Measurements from ENCODE around the gene MLYCD.

Gene MLYCD

GRCh38 chr16:83852774-83853173 is 46.1 kb upstream of the MLYCD start:
- H2BK12ac ChIP-seq (ENCODE audit: low read length in 2 of 2) = no peak overlapping the region
- no peak overlapping the region for H3K4ac ChIP-seq (ENCODE audit: low read depth in 1 of 2, low read length in 2 of 2)
- H2AK5ac ChIP-seq (ENCODE audit: low read length, severe bottlenecking) = no peak overlapping the region
- H4K91ac ChIP-seq (ENCODE audit: low read length) = no peak overlapping the region
- WGBS = 80% methylated on average over 8 of the region's 11 CpGs
- H2BK5ac ChIP-seq (ENCODE audit: low read depth, low read length, poor library complexity, severe bottlenecking) = no peak overlapping the region
- H3K23ac ChIP-seq (ENCODE audit: low read length in 2 of 2) = no peak overlapping the region
- H3K4me3 ChIP-seq (ENCODE audit: insufficient read depth in 1 of 2, low read depth in 1 of 2, low read length in 2 of 2) = no peak overlapping the region
- H3K79me1 ChIP-seq (replicated peaks; ENCODE audit: low read length, poor library complexity, severe bottlenecking) = no peaks in the 10 kb centered on the region
- H2BK120ac ChIP-seq (ENCODE audit: low read depth, low read length) = no peak overlapping the region
- H3K36me3 ChIP-seq (ENCODE audit: control insufficient read depth in 1 of 2, insufficient read depth in 2 of 2, low read depth in 1 of 2, low read length in 2 of 2) = no peaks in the 10 kb centered on the region
- H3K9me3 ChIP-seq (ENCODE audit: control insufficient read depth, low read length) = no peaks in the 10 kb centered on the region
- H4K8ac ChIP-seq (ENCODE audit: low read length) = no peak overlapping the region
- no peak overlapping the region for H3K9ac ChIP-seq (ENCODE audit: low read length)
- DNase-seq = no peak
- H3K27ac ChIP-seq (ENCODE audit: low read length, poor library complexity, severe bottlenecking) = no peak overlapping the region
- no peak overlapping the region for H2BK15ac ChIP-seq (ENCODE audit: low read depth, poor library complexity, severe bottlenecking)
- peaks cover 7 to 8% of the 10 kb centered on the region in 2 experiments for H3K27me3 ChIP-seq (ENCODE audit: control insufficient read depth in 1 of 2, insufficient read depth in 1 of 2, low read length in 2 of 2)
- no peaks in the 10 kb centered on the region for H3K4me1 ChIP-seq (ENCODE audit: control insufficient read depth, insufficient read depth, low read depth, low read length)
- H3K4me2 ChIP-seq (ENCODE audit: low read length, poor library complexity, severe bottlenecking) = no peak overlapping the region
- no peak overlapping the region for H3K14ac ChIP-seq (ENCODE audit: low read length in 2 of 2)
- H3K18ac ChIP-seq (ENCODE audit: low read depth in 1 of 2, low read length in 2 of 2) = no peak overlapping the region
- no peak overlapping the region for H2AFZ ChIP-seq (ENCODE audit: low read depth, low read length)

GRCh38 chr16:83853834-83854233 is 45.1 kb upstream of the MLYCD start:
- Histone ChIP-seq H2BK12ac (ENCODE audit: low read length in 2 of 2) (no peak overlapping the region), H3K27ac (ENCODE audit: low read length, poor library complexity, severe bottlenecking) (no peak overlapping the region), H3K18ac (ENCODE audit: low read depth in 1 of 2, low read length in 2 of 2) (no peak overlapping the region), H3K4me1 (ENCODE audit: control insufficient read depth, insufficient read depth, low read depth, low read length) (no peaks in the 10 kb centered on the region), H2BK5ac (ENCODE audit: low read depth, low read length, poor library complexity, severe bottlenecking) (no peak overlapping the region), H3K23ac (ENCODE audit: low read length in 2 of 2) (no peak overlapping the region), H2AFZ (ENCODE audit: low read depth, low read length) (no peak overlapping the region), H2BK15ac (ENCODE audit: low read depth, poor library complexity, severe bottlenecking) (no peak overlapping the region), H2BK120ac (ENCODE audit: low read depth, low read length) (no peak overlapping the region), H3K27me3 (ENCODE audit: control insufficient read depth in 1 of 2, insufficient read depth in 1 of 2, low read length in 2 of 2) (peaks cover 7 to 16% of the 10 kb centered on the region in 2 experiments), H3K36me3 (ENCODE audit: control insufficient read depth in 1 of 2, insufficient read depth in 2 of 2, low read depth in 1 of 2, low read length in 2 of 2) (no peaks in the 10 kb centered on the region), H3K4ac (ENCODE audit: low read depth in 1 of 2, low read length in 2 of 2) (no peak overlapping the region), H3K79me1 (replicated peaks; ENCODE audit: low read length, poor library complexity, severe bottlenecking) (no peaks in the 10 kb centered on the region), H4K8ac (ENCODE audit: low read length) (no peak overlapping the region), H3K9ac (ENCODE audit: low read length) (no peak overlapping the region), H3K9me3 (ENCODE audit: control insufficient read depth, low read length) (no peaks in the 10 kb centered on the region), H3K14ac (ENCODE audit: low read length in 2 of 2) (no peak overlapping the region), H4K91ac (ENCODE audit: low read length) (no peak overlapping the region), H3K4me2 (ENCODE audit: low read length, poor library complexity, severe bottlenecking) (no peak overlapping the region), H3K4me3 (ENCODE audit: insufficient read depth in 1 of 2, low read depth in 1 of 2, low read length in 2 of 2) (no peak overlapping the region), H2AK5ac (ENCODE audit: low read length, severe bottlenecking) (no peak overlapping the region)
- 95% methylated on average over 8 of the region's 8 CpGs for WGBS
- DNase-seq = no peak

- Histone ChIP-seq H3K4me3 (ENCODE audit: insufficient read depth in 1 of 2, low read depth in 1 of 2, low read length in 2 of 2) (no peak overlapping the region), H2BK120ac (ENCODE audit: low read depth, low read length) (no peak overlapping the region), H4K91ac (ENCODE audit: low read length) (no peak overlapping the region), H2AK5ac (ENCODE audit: low read length, severe bottlenecking) (no peak overlapping the region), H4K8ac (ENCODE audit: low read length) (no peak overlapping the region), H3K9ac (ENCODE audit: low read length) (no peak overlapping the region), H3K4me2 (ENCODE audit: low read length, poor library complexity, severe bottlenecking) (no peak overlapping the region), H3K79me1 (replicated peaks; ENCODE audit: low read length, poor library complexity, severe bottlenecking) (no peaks in the 10 kb centered on the region), H3K18ac (ENCODE audit: low read depth in 1 of 2, low read length in 2 of 2) (no peak overlapping the region), H2BK15ac (ENCODE audit: low read depth, poor library complexity, severe bottlenecking) (no peak overlapping the region), H3K27ac (ENCODE audit: low read length, poor library complexity, severe bottlenecking) (no peak overlapping the region), H3K9me3 (ENCODE audit: control insufficient read depth, low read length) (no peaks in the 10 kb centered on the region), H3K14ac (ENCODE audit: low read length in 2 of 2) (no peak overlapping the region), H3K4ac (ENCODE audit: low read depth in 1 of 2, low read length in 2 of 2) (no peak overlapping the region), H2AFZ (ENCODE audit: low read depth, low read length) (no peak overlapping the region), H3K27me3 (ENCODE audit: control insufficient read depth in 1 of 2, insufficient read depth in 1 of 2, low read length in 2 of 2) (peaks cover 7 to 16% of the 10 kb centered on the region in 2 experiments), H2BK12ac (ENCODE audit: low read length in 2 of 2) (no peak overlapping the region), H3K23ac (ENCODE audit: low read length in 2 of 2) (no peak overlapping the region), H3K4me1 (ENCODE audit: control insufficient read depth, insufficient read depth, low read depth, low read length) (no peaks in the 10 kb centered on the region), H3K36me3 (ENCODE audit: control insufficient read depth in 1 of 2, insufficient read depth in 2 of 2, low read depth in 1 of 2, low read length in 2 of 2) (no peaks in the 10 kb centered on the region), H2BK5ac (ENCODE audit: low read depth, low read length, poor library complexity, severe bottlenecking) (no peak overlapping the region)
- WGBS = 88% methylated on average over 8 of the region's 9 CpGs
- no peak for DNase-seq
Measured at GRCh38 chr16:83854420-83854819, 44.5 kb upstream of the MLYCD start.

- Histone ChIP-seq H3K79me1 (replicated peaks; ENCODE audit: low read length, poor library complexity, severe bottlenecking) (no peaks in the 10 kb centered on the region), H2BK12ac (ENCODE audit: low read length in 2 of 2) (no peak overlapping the region), H2BK15ac (ENCODE audit: low read depth, poor library complexity, severe bottlenecking) (no peak overlapping the region), H3K4me2 (ENCODE audit: low read length, poor library complexity, severe bottlenecking) (no peak overlapping the region), H2AFZ (ENCODE audit: low read depth, low read length) (no peak overlapping the region), H2BK5ac (ENCODE audit: low read depth, low read length, poor library complexity, severe bottlenecking) (no peak overlapping the region), H3K27me3 (ENCODE audit: control insufficient read depth in 1 of 2, insufficient read depth in 1 of 2, low read length in 2 of 2) (peaks cover 13 to 16% of the 10 kb centered on the region in 2 experiments), H3K9ac (ENCODE audit: low read length) (no peak overlapping the region), H3K18ac (ENCODE audit: low read depth in 1 of 2, low read length in 2 of 2) (no peak overlapping the region), H2BK120ac (ENCODE audit: low read depth, low read length) (no peak overlapping the region), H3K14ac (ENCODE audit: low read length in 2 of 2) (no peak overlapping the region), H3K4me3 (ENCODE audit: insufficient read depth in 1 of 2, low read depth in 1 of 2, low read length in 2 of 2) (no peak overlapping the region), H4K91ac (ENCODE audit: low read length) (no peak overlapping the region), H3K9me3 (ENCODE audit: control insufficient read depth, low read length) (no peaks in the 10 kb centered on the region), H3K4me1 (ENCODE audit: control insufficient read depth, insufficient read depth, low read depth, low read length) (no peaks in the 10 kb centered on the region), H3K36me3 (ENCODE audit: control insufficient read depth in 1 of 2, insufficient read depth in 2 of 2, low read depth in 1 of 2, low read length in 2 of 2) (no peaks in the 10 kb centered on the region), H2AK5ac (ENCODE audit: low read length, severe bottlenecking) (no peak overlapping the region), H3K27ac (ENCODE audit: low read length, poor library complexity, severe bottlenecking) (no peak overlapping the region), H3K23ac (ENCODE audit: low read length in 2 of 2) (no peak overlapping the region), H3K4ac (ENCODE audit: low read depth in 1 of 2, low read length in 2 of 2) (no peak overlapping the region), H4K8ac (ENCODE audit: low read length) (no peak overlapping the region)
- no peak for DNase-seq
- WGBS = 84% methylated on average over 4 of the region's 4 CpGs
Measured at GRCh38 chr16:83856792-83857191, 42.1 kb upstream of the MLYCD start.
